ENCODE measurements around the gene ARX. TPM values are rescaled to one million over a fixed set of nuclear protein-coding genes. Genes with fewer than 3 reads are reported as not detected.

The ARX gene
- polyA plus RNA-seq, 1 donor from 2014 or later: 42.8 TPM

- TF ChIP-seq CTCF (IDR thresholded peaks at IDR 0.05; ENCODE audit: poor library complexity, severe bottlenecking): no peak
- no peak for TF ChIP-seq REST (IDR thresholded peaks at IDR 0.05; ENCODE audit: borderline replicate concordance)
- TF ChIP-seq MXI1 (conservative IDR thresholded peaks at IDR 0.05; ENCODE audit: poor library complexity, severe bottlenecking): no peak
- TF ChIP-seq EZH2 (IDR thresholded peaks at IDR 0.05; ENCODE audit: borderline replicate concordance, insufficient read depth, low read length, poor library complexity, severe bottlenecking): no peak
- no peak for TF ChIP-seq RAD21 (conservative IDR thresholded peaks at IDR 0.05)
- no peak for TF ChIP-seq EP300 (conservative IDR thresholded peaks at IDR 0.05; ENCODE audit: poor library complexity, severe bottlenecking)
- TF ChIP-seq SMC3 (conservative IDR thresholded peaks at IDR 0.05; ENCODE audit: poor library complexity): no peak
- no peak for TF ChIP-seq POLR2AphosphoS5 (IDR thresholded peaks at IDR 0.05)
- TF ChIP-seq TAF1 (IDR thresholded peaks at IDR 0.05; ENCODE audit: low read depth): no peak
- H3K4me3 ChIP-seq (ENCODE audit: low read length): no peak overlapping the region
- H3K9me3 ChIP-seq (ENCODE audit: low read length): no peaks in the 10 kb centered on the region
Measured at GRCh38 chrX:24969812-24970211, 46.0 kb downstream of the ARX start.

GRCh38 chrX:24965372-24965771 is 50.4 kb downstream of the ARX start:
- no peaks in the 10 kb centered on the region for H4K20me1 ChIP-seq (ENCODE audit: insufficient read depth)

More at GRCh38 chrX:24969812-24970211, 46.0 kb downstream of the ARX start:
- Histone ChIP-seq H3F3A (ENCODE audit: insufficient read depth, low read length, poor library complexity, severe bottlenecking) (no peaks in the 10 kb centered on the region), H3K27me3 (ENCODE audit: insufficient read depth, low read depth, low read length) (no peaks in the 10 kb centered on the region), H3K4me2 (ENCODE audit: low read length) (no peak overlapping the region), H3K9ac (ENCODE audit: low read length) (no peak overlapping the region), H3K27ac (ENCODE audit: low read length) (no peak overlapping the region), H3K9me2 (ENCODE audit: insufficient read depth, low read length) (no peaks in the 10 kb centered on the region), H4K20me1 (ENCODE audit: insufficient read depth) (no peaks in the 10 kb centered on the region), H3K36me3 (ENCODE audit: insufficient read depth, low read length) (no peaks in the 10 kb centered on the region), H2AFZ (ENCODE audit: low read depth, low read length) (no peak overlapping the region), H3K79me2 (replicated peaks; ENCODE audit: insufficient read depth, low read length) (no peaks in the 10 kb centered on the region)

More at GRCh38 chrX:24965372-24965771, 50.4 kb downstream of the ARX start:
- Histone ChIP-seq H3K9me2 (ENCODE audit: insufficient read depth, low read length) (no peaks in the 10 kb centered on the region), H3K4me3 (ENCODE audit: low read length) (no peak overlapping the region), H3K79me2 (replicated peaks; ENCODE audit: insufficient read depth, low read length) (no peaks in the 10 kb centered on the region), H3K27ac (ENCODE audit: low read length) (no peak overlapping the region), H3K9me3 (ENCODE audit: low read length) (no peaks in the 10 kb centered on the region), H2AFZ (ENCODE audit: low read depth, low read length) (no peak overlapping the region), H3K4me2 (ENCODE audit: low read length) (no peak overlapping the region), H3K9ac (ENCODE audit: low read length) (no peak overlapping the region), H3F3A (ENCODE audit: insufficient read depth, low read length, poor library complexity, severe bottlenecking) (no peaks in the 10 kb centered on the region), H3K27me3 (ENCODE audit: insufficient read depth, low read depth, low read length) (no peaks in the 10 kb centered on the region), H3K36me3 (ENCODE audit: insufficient read depth, low read length) (no peaks in the 10 kb centered on the region)
- no peak for TF ChIP-seq REST (IDR thresholded peaks at IDR 0.05; ENCODE audit: borderline replicate concordance)
- TF ChIP-seq TAF1 (IDR thresholded peaks at IDR 0.05; ENCODE audit: low read depth): no peak
- no peak for TF ChIP-seq EZH2 (IDR thresholded peaks at IDR 0.05; ENCODE audit: borderline replicate concordance, insufficient read depth, low read length, poor library complexity, severe bottlenecking)
- TF ChIP-seq RAD21 (conservative IDR thresholded peaks at IDR 0.05): no peak
- TF ChIP-seq SMC3 (conservative IDR thresholded peaks at IDR 0.05; ENCODE audit: poor library complexity): no peak
- TF ChIP-seq CTCF (IDR thresholded peaks at IDR 0.05; ENCODE audit: poor library complexity, severe bottlenecking): no peak
- no peak for TF ChIP-seq EP300 (conservative IDR thresholded peaks at IDR 0.05; ENCODE audit: poor library complexity, severe bottlenecking)
- TF ChIP-seq POLR2AphosphoS5 (IDR thresholded peaks at IDR 0.05): no peak
- TF ChIP-seq MXI1 (conservative IDR thresholded peaks at IDR 0.05; ENCODE audit: poor library complexity, severe bottlenecking): no peak

Measured in neural cell (in vitro differentiated cells).